ENCODE measurements around the gene FKBP10. TPM values are rescaled to one million over a fixed set of nuclear protein-coding genes. Genes with fewer than 3 reads are reported as not detected.
"Not testable (repeated sequence)": the region's sequence is repeated elsewhere in the genome, so short reads cannot be mapped to it uniquely, and the experiment has no call there.

Gene FKBP10
- total RNA-seq, 2 experiments from 2014 or later: not detected

- no peak for ATAC-seq
- no peaks in the 10 kb centered on the region for H3K27me3 Mint-ChIP-seq (ENCODE audit: low read depth)
- no peaks in the 10 kb centered on the region for H3K36me3 Mint-ChIP-seq (ENCODE audit: low read depth)
- no peak overlapping the region for H3K4me3 Mint-ChIP-seq
- CTCF ChIA-PET: interaction anchor here (1.3 kb wide), 1 partner anchor 28 kb away, joined by 3 read pairs; no protein-coding TSS in a partner anchor
- no peaks in the 10 kb centered on the region for H3K9me3 Mint-ChIP-seq (ENCODE audit: insufficient read depth)
- peaks cover 5% of the 10 kb centered on the region for H3K4me1 Mint-ChIP-seq (ENCODE audit: low read depth)
- DNase-seq: no peak
- POLR2A ChIA-PET: interaction anchor here (0.6 kb wide), 1 partner anchor 1245 kb away, joined by 3 read pairs; no protein-coding TSS in a partner anchor
- no peak overlapping the region for H3K27ac Mint-ChIP-seq
Observed at GRCh38 chr17:41773731-41774193, 39.0 kb upstream of the FKBP10 start.

DNA sequence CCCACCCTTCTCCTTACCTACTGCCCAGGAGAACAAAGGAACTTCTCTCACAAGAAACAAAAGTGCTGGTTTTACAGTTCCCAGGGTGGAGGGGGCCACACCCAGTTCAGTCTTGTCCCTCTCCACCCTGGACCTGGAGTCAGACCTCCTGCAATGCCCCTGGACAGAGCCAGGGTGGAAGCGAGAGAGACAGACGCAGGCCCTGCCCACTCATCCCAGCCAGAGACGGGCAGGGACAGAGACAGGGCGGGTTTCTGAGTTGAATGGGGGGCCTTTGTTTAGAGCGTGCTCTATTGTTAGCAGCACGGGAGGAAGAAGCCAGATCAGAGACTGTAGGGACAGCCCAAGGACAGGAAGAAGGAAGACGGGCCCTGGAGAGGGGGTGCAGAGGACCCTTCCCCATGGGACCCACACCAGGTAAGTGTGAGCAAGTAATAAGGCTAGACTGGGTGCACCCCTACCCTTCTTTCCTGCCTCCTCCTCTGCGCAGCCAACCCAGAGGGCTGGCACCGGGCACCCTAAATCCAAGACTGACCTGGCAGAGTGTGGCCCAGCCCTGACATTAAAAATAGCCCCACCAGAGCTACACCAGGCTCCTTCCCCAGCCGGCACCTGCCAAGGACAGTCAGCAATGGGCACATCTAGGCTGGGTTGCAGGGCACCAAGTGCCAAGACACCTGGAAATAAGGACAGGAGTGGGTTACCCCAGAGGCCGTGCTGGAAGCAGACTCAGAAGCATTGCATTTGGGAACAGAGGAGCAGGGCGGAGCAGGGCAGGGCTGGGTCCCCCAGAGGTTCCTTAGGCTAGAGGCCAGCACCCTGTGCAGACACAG lies 37.2 kb upstream of the FKBP10 start:
- Mint-ChIP-seq H3K4me3 (no peak overlapping the region), H3K4me1 (ENCODE audit: low read depth) (peaks cover 5% of the 10 kb centered on the region), H3K9me3 (ENCODE audit: insufficient read depth) (no peaks in the 10 kb centered on the region), H3K27me3 (ENCODE audit: low read depth) (no peaks in the 10 kb centered on the region), H3K36me3 (ENCODE audit: low read depth) (no peaks in the 10 kb centered on the region), H3K27ac (no peak overlapping the region)
- POLR2A ChIA-PET: no interaction called here
- CTCF ChIA-PET: no interaction called here
- DNase-seq (no peak), ATAC-seq (no peak)

GRCh38 chr17:41776262-41776900 lies 36.4 kb upstream of the FKBP10 start:
- H3K4me3 Mint-ChIP-seq; ATAC-seq; H3K4me1 Mint-ChIP-seq (ENCODE audit: low read depth); CTCF ChIA-PET; DNase-seq; H3K27ac Mint-ChIP-seq; H3K27me3 Mint-ChIP-seq (ENCODE audit: low read depth); H3K9me3 Mint-ChIP-seq (ENCODE audit: insufficient read depth); POLR2A ChIA-PET; H3K36me3 Mint-ChIP-seq (ENCODE audit: low read depth): not testable (repeated sequence)

GRCh38 chr17:41777157-41777573 lies 35.6 kb upstream of the FKBP10 start:
- ChIA-PET POLR2A (no interaction called here), CTCF (interaction anchor here (1.5 kb wide), 1 partner anchor 9 kb away, joined by 3 read pairs; the partner anchor contains the start of gene JUP)
- Mint-ChIP-seq H3K27me3 (ENCODE audit: low read depth) (no peaks in the 10 kb centered on the region), H3K4me3 (no peak overlapping the region), H3K9me3 (ENCODE audit: insufficient read depth) (no peaks in the 10 kb centered on the region), H3K36me3 (ENCODE audit: low read depth) (no peaks in the 10 kb centered on the region), H3K4me1 (ENCODE audit: low read depth) (no peaks in the 10 kb centered on the region), H3K27ac (no peak overlapping the region)
- no peak for ATAC-seq
- DNase-seq: no peak

- no peaks in the 10 kb centered on the region for H3K36me3 Mint-ChIP-seq (ENCODE audit: low read depth)
- DNase-seq (no peak), ATAC-seq (no peak)
- CTCF ChIA-PET: interaction anchor here (0.8 to 1.5 kb wide), 3 partner anchors 9 to 40 kb away, joined by 3 to 5 read pairs (median 3); partner anchors contain the start of gene JUP
- POLR2A ChIA-PET: no interaction called here
- no peak overlapping the region for H3K4me3 Mint-ChIP-seq
- H3K9me3 Mint-ChIP-seq (ENCODE audit: insufficient read depth): no peaks in the 10 kb centered on the region
- H3K27ac Mint-ChIP-seq: no peak overlapping the region
- no peaks in the 10 kb centered on the region for H3K27me3 Mint-ChIP-seq (ENCODE audit: low read depth)
- H3K4me1 Mint-ChIP-seq (ENCODE audit: low read depth): no peaks in the 10 kb centered on the region
Observed at GRCh38 chr17:41777574-41778188, 35.1 kb upstream of the FKBP10 start.

GRCh38 chr17:41779954-41780353 lies 32.9 kb upstream of the FKBP10 start:
- Mint-ChIP-seq H3K9me3 (ENCODE audit: insufficient read depth) (no peaks in the 10 kb centered on the region), H3K27me3 (ENCODE audit: low read depth) (peaks cover 10% of the 10 kb centered on the region), H3K4me1 (ENCODE audit: low read depth) (peaks cover 8% of the 10 kb centered on the region), H3K4me3 (no peak overlapping the region), H3K36me3 (ENCODE audit: low read depth) (no peaks in the 10 kb centered on the region), H3K27ac (no peak overlapping the region)
- POLR2A ChIA-PET: interaction anchor here (1.0 kb wide), 1 partner anchor 87 kb away, joined by 3 read pairs; no protein-coding TSS in a partner anchor
- CTCF ChIA-PET: no interaction called here
- ATAC-seq (no peak), DNase-seq (no peak)

DNA sequence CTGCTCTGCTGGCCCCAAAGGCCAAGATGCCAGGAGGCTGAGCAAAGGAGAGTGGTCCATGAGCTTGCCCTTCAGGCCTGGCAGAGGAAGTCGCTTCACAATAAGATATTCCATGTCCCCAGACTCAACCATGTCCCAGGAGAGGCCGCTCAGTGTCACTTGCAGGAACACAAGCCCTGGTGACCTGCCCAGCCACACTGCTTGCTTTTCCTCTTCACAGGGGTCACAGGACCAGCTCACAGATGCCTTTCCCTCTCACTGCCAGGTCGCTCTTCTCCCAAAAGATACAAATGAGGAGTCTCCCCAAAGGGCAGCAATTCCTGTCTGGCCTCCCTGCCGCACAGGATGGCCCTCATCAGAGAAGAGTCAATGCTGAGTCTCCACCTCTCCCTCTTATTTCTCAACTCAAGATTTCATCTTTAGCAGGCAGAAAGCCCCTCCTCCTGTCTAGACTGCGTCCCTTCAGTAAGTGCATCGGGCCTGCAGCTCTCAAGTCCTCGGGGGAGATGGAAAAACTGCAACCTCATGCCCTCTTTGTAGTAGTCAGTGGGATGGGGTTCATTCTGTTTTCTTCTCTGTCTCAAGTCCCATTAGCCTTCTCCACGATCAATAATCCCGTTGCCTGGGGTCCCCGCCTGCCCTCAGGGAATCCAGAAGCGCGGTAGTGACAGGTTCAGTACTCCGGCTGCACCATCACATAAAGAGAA lies 31.2 kb upstream of the FKBP10 start:
- no peaks in the 10 kb centered on the region for H3K36me3 Mint-ChIP-seq (ENCODE audit: low read depth)
- DNase-seq (no peak), ATAC-seq (no peak)
- POLR2A ChIA-PET: no interaction called here
- peaks cover 17% of the 10 kb centered on the region for H3K27me3 Mint-ChIP-seq (ENCODE audit: low read depth)
- H3K9me3 Mint-ChIP-seq (ENCODE audit: insufficient read depth): no peaks in the 10 kb centered on the region
- H3K4me1 Mint-ChIP-seq (ENCODE audit: low read depth): peaks cover 18% of the 10 kb centered on the region
- CTCF ChIA-PET: no interaction called here
- no peak overlapping the region for H3K4me3 Mint-ChIP-seq
- no peak overlapping the region for H3K27ac Mint-ChIP-seq

DNA sequence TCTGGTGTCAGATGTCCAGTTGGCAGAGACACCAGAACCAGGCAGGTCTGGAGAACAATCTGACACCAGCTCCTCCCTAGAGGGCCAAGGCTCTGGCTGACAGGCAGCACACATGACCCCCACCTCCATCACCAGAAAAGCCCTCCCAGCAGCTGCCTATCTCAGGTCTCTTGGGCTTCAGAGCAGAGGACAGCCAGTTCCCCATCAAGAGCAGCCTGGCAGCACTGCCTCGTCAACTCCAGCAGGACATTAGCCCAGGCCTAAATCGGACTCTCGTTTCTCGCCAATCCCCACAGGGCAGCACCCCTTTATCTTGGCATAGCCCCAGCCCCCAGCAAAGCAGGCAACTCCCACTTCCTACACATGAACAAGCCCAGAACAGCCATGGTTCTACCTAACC lies 30.7 kb upstream of the FKBP10 start:
- DNase-seq (no peak), ATAC-seq (no peak)
- ChIA-PET CTCF (no interaction called here), POLR2A (no interaction called here)
- no peak overlapping the region for H3K27ac Mint-ChIP-seq
- no peaks in the 10 kb centered on the region for H3K36me3 Mint-ChIP-seq (ENCODE audit: low read depth)
- peaks cover 21% of the 10 kb centered on the region for H3K27me3 Mint-ChIP-seq (ENCODE audit: low read depth)
- no peak overlapping the region for H3K4me3 Mint-ChIP-seq
- no peaks in the 10 kb centered on the region for H3K9me3 Mint-ChIP-seq (ENCODE audit: insufficient read depth)
- peaks cover 23% of the 10 kb centered on the region for H3K4me1 Mint-ChIP-seq (ENCODE audit: low read depth)

GRCh38 chr17:41784207-41784744 lies 28.5 kb upstream of the FKBP10 start:
- no peaks in the 10 kb centered on the region for H3K36me3 Mint-ChIP-seq (ENCODE audit: low read depth)
- no peak overlapping the region for H3K4me3 Mint-ChIP-seq
- H3K4me1 Mint-ChIP-seq (ENCODE audit: low read depth): peaks cover 35% of the 10 kb centered on the region
- peaks cover 29% of the 10 kb centered on the region for H3K27me3 Mint-ChIP-seq (ENCODE audit: low read depth)
- no peaks in the 10 kb centered on the region for H3K9me3 Mint-ChIP-seq (ENCODE audit: insufficient read depth)
- ChIA-PET CTCF (interaction anchor here (1.5 kb wide), 1 partner anchor 27 kb away, joined by 3 read pairs; the partner anchor contains the start of gene P3H4), POLR2A (no interaction called here)
- DNase-seq: no peak
- no peak overlapping the region for H3K27ac Mint-ChIP-seq
- ATAC-seq: no peak

- Mint-ChIP-seq H3K27me3 (ENCODE audit: low read depth) (peaks cover 31% of the 10 kb centered on the region), H3K9me3 (ENCODE audit: insufficient read depth) (no peaks in the 10 kb centered on the region), H3K27ac (no peak overlapping the region), H3K4me3 (peak overlapping the region; percentile 25), H3K4me1 (ENCODE audit: low read depth) (peaks cover 35% of the 10 kb centered on the region), H3K36me3 (ENCODE audit: low read depth) (no peaks in the 10 kb centered on the region)
- ChIA-PET CTCF (interaction anchor here (0.8 to 2.0 kb wide), 10 partner anchors 8 to 174 kb away, joined by 3 to 18 read pairs (median 4); partner anchors contain the start of gene P3H4), POLR2A (no interaction called here)
- ATAC-seq (no peak), DNase-seq (no peak)
Observed at GRCh38 chr17:41785091-41785858, 27.5 kb upstream of the FKBP10 start.

DNA sequence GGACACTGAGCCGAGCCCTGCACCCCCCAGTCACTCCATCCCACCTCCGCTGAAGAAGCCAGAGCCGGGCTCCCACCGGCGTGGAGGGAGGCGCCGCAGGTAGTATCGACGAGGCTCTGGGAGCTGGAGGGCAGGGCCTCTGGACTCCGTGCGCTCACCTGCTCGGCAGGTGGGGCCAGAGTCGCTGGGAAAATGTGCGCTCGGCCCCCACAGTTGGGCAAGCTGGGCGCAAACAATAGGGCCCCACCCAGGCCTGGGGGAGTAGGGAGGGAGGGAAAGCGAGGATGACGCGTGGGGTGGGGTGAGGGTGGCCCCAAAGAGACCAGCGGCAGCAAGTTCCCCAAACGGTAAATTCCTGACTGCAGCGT lies 27.0 kb upstream of the FKBP10 start:
- CTCF ChIA-PET: interaction anchor here (0.8 to 2.0 kb wide), 14 partner anchors 8 to 173 kb away, joined by 3 to 18 read pairs (median 4); partner anchors contain the start of gene P3H4
- Mint-ChIP-seq H3K36me3 (ENCODE audit: low read depth) (no peaks in the 10 kb centered on the region), H3K4me3 (peak overlapping the region; percentile 25), H3K4me1 (ENCODE audit: low read depth) (peaks cover 40% of the 10 kb centered on the region), H3K9me3 (ENCODE audit: insufficient read depth) (no peaks in the 10 kb centered on the region), H3K27me3 (ENCODE audit: low read depth) (peaks cover 34% of the 10 kb centered on the region), H3K27ac (no peak overlapping the region)
- ATAC-seq: no peak
- DNase-seq: no peak
- POLR2A ChIA-PET: interaction anchor here (0.6 kb wide), 1 partner anchor 142 kb away, joined by 3 read pairs; no protein-coding TSS in a partner anchor

Measured in activated CD8-positive, alpha-beta T cell treated with anti-CD3 and anti-CD28 coated beads, Interleukin-2, amount 10 ng/mL, durations not matched to agents 7 days and 5 days (primary cell).